NCI-H748 (cell line): ENCODE data around the gene ZNF526.

Experiments
- DNase-seq: peaks from one replicate; lab custom pipeline; 2025; ENCODE audit not compliant: unreplicated experiment; lab: John Stamatoyannopoulos, UW

ZNF526 gene

GRCh38 chr19:42246143-42246921 is 26.2 kb downstream of the ZNF526 start:
- peak; percentile 57 for DNase-seq

- no peak for DNase-seq
These were observed 27.0 kb downstream of the ZNF526 start for GRCh38 chr19:42246922-42247639.

- DNase-seq: no peak
These were observed 27.6 kb downstream of the ZNF526 start for GRCh38 chr19:42247640-42248199.

- DNase-seq: no peak
These were observed 28.4 kb downstream of the ZNF526 start for GRCh38 chr19:42248270-42249148.

GRCh38 chr19:42249149-42249750 is 29.1 kb downstream of the ZNF526 start:
- no peak for DNase-seq

GRCh38 chr19:42249769-42250168 is 29.7 kb downstream of the ZNF526 start:
- DNase-seq: no peak

GRCh38 chr19:42250183-42250665 is 30.1 kb downstream of the ZNF526 start:
- DNase-seq: no peak

- DNase-seq: no peak
These were observed 30.8 kb downstream of the ZNF526 start for GRCh38 chr19:42250666-42251531.

GRCh38 chr19:42251572-42252358 is 31.7 kb downstream of the ZNF526 start:
- no peak for DNase-seq

- no peak for DNase-seq
These were observed 32.5 kb downstream of the ZNF526 start for GRCh38 chr19:42252365-42253244.

GRCh38 chr19:42253245-42254088 is 33.4 kb downstream of the ZNF526 start:
- DNase-seq: peak; percentile 64

- peak; percentile 64 for DNase-seq
These were observed 34.2 kb downstream of the ZNF526 start for GRCh38 chr19:42254089-42254849.

- peak; percentile 92 for DNase-seq
These were observed 35.0 kb downstream of the ZNF526 start, which contains the start of gene ERF for GRCh38 chr19:42254850-42255765. Gene ERF (minus strand): TSS chr19:42255128. CDS start chr19:42254999, 129 bp downstream.

- peak; percentile 70 for DNase-seq
These were observed 35.9 kb downstream of the ZNF526 start for GRCh38 chr19:42255766-42256745.
